ENCODE data around the gene PCSK7. TPM values are rescaled to one million over a fixed set of nuclear protein-coding genes. Genes with fewer than 3 reads are reported as not detected.
"Not testable (repeated sequence)": the region's sequence is repeated elsewhere in the genome, so short reads cannot be mapped to it uniquely, and the experiment has no call there.

Gene PCSK7
- total RNA-seq, 1 experiment from 2014 or later = 12.6 TPM

- no peak overlapping the region for H3K27ac ChIP-seq
- H3K27me3 ChIP-seq = no peaks in the 10 kb centered on the region
- no peak overlapping the region for H3K4me3 ChIP-seq
- no peak for DNase-seq
- H3K36me3 ChIP-seq = no peaks in the 10 kb centered on the region
- H3K9me3 ChIP-seq (replicated peaks) = no peaks in the 10 kb centered on the region
- no peaks in the 10 kb centered on the region for H3K4me1 ChIP-seq
Measured at GRCh38 chr11:117212697-117213355, 19.0 kb downstream of the PCSK7 start.

GRCh38 chr11:117210620-117211019 lies 21.3 kb downstream of the PCSK7 start:
- Histone ChIP-seq H3K36me3 (no peaks in the 10 kb centered on the region), H3K27ac (no peak overlapping the region), H3K4me3 (no peak overlapping the region), H3K4me1 (no peaks in the 10 kb centered on the region), H3K9me3 (replicated peaks) (no peaks in the 10 kb centered on the region), H3K27me3 (no peaks in the 10 kb centered on the region)
- no peak for DNase-seq

- H3K36me3 ChIP-seq; H3K27me3 ChIP-seq; H3K9me3 ChIP-seq (replicated peaks); H3K4me3 ChIP-seq; H3K27ac ChIP-seq; DNase-seq; H3K4me1 ChIP-seq: not testable (repeated sequence)
Measured at GRCh38 chr11:117209351-117210125, 22.3 kb downstream of the PCSK7 start.

- not testable (repeated sequence) for H3K36me3 ChIP-seq; DNase-seq; H3K27ac ChIP-seq; H3K27me3 ChIP-seq; H3K9me3 ChIP-seq (replicated peaks); H3K4me3 ChIP-seq; H3K4me1 ChIP-seq
Measured at GRCh38 chr11:117208710-117209109, 23.2 kb downstream of the PCSK7 start.

DNA sequence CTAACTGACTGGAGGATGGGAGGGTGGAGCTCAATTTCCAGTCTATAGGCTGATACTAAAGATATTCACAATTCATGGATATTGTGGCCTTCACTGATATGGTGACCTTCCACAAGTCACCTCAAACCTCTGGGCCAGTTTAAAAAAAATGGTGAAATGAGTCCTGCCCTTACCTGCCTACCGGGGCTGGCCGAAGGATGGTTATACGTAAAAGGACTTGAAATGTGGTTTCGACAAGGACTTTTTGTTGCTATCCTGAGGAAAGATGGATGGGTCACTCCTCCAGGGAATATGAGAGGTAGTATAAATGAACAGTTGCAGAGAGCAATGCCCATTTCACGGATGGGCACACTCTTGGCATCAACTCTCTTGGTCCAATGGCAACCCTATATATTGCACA lies 24.4 kb downstream of the PCSK7 start:
- DNase-seq; H3K27ac ChIP-seq; H3K27me3 ChIP-seq; H3K9me3 ChIP-seq (replicated peaks); H3K36me3 ChIP-seq; H3K4me1 ChIP-seq; H3K4me3 ChIP-seq: not testable (repeated sequence)

DNA sequence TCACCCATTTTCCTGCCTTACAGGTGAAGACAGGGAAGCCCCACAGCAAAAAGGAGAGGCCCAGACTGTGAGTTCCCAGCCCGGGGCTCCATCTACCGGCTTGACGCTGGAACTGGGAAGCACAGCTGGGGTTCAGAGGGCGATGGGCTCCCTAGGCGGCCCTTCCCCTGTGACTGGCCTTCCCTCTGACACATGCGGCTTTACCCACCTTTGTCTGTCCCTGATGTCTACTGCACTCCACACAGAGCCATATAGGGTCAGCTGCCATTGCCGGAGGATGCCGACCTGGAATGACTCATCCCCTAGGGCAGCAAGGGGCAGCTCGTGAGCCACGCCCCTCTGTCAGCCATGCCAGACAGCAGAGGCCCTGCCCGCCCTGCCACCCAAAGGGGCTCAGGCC lies 25.0 kb downstream of the PCSK7 start:
- not testable (repeated sequence) for H3K4me1 ChIP-seq; H3K36me3 ChIP-seq; H3K27ac ChIP-seq; DNase-seq; H3K4me3 ChIP-seq; H3K9me3 ChIP-seq (replicated peaks); H3K27me3 ChIP-seq

- DNase-seq; H3K4me3 ChIP-seq; H3K27ac ChIP-seq; H3K27me3 ChIP-seq; H3K4me1 ChIP-seq; H3K36me3 ChIP-seq; H3K9me3 ChIP-seq (replicated peaks): not testable (repeated sequence)
Measured at GRCh38 chr11:117206111-117206510, 25.8 kb downstream of the PCSK7 start.

DNA sequence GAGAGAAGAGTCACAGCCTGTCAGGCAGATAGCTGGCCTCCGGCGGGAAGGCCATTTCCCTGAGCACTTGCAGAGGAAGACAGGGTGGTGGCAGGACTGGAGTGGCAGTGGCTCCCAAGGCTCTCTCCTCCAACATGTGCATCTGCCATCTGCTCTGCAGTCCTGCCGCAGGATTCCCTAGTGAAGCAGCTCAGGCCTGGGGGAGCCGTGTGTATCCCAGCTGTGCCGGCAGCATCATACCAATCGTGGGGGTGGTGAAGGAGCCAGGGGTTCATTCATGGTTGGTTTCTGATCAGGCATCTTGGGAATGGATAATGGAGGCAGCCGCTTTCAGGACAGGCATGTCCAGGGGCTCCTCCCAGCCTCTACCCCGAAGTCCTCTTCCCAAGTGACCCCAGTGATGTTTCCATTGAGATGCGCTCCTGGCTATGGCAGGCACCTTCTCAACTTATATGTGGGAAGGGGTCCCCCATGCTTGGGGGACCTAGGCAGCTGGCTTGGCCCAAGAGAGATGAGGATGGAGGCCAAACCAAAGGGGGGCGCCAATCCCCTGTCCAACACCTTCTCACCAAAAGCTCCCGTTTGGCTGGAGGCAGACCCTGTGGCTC lies 26.6 kb downstream of the PCSK7 start:
- Histone ChIP-seq H3K36me3 (no peaks in the 10 kb centered on the region), H3K27ac (no peak overlapping the region), H3K27me3 (no peaks in the 10 kb centered on the region), H3K4me1 (no peaks in the 10 kb centered on the region), H3K4me3 (no peak overlapping the region), H3K9me3 (replicated peaks) (no peaks in the 10 kb centered on the region)
- no peak for DNase-seq

DNA sequence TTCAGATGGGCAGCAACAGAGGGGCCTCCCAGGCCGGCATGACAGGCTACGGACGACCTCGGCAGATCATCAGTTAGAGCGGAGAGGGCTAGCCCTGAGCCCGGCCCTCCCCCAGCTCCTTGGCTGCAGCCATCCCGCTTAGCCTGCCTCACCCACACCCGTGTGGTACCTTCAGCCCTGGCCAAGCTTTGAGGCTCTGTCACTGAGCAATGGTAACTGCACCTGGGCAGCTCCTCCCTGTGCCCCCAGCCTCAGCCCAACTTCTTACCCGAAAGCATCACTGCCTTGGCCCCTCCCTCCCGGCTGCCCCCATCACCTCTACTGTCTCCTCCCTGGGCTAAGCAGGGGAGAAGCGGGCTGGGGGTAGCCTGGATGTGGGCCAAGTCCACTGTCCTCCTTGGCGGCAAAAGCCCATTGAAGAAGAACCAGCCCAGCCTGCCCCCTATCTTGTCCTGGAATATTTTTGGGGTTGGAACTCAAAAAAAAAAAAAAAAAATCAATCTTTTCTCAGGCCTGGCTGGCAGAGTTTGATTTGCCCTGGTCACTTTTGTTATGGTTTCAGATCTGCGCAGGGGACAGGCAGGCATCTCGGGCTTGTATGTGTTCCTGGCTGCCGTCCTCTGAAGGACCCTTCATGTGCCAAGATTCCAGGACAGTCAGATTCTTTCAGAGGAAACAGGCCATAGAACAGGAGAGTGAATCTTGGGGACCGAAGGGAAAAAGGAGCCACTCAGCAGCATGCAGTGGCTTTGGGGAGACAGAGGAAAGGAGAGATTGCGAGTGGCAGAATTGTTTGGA lies 27.4 kb downstream of the PCSK7 start:
- no peak overlapping the region for H3K27ac ChIP-seq
- no peak for DNase-seq
- no peaks in the 10 kb centered on the region for H3K36me3 ChIP-seq
- no peaks in the 10 kb centered on the region for H3K9me3 ChIP-seq (replicated peaks)
- H3K4me3 ChIP-seq = no peak overlapping the region
- no peaks in the 10 kb centered on the region for H3K27me3 ChIP-seq
- no peaks in the 10 kb centered on the region for H3K4me1 ChIP-seq

DNA sequence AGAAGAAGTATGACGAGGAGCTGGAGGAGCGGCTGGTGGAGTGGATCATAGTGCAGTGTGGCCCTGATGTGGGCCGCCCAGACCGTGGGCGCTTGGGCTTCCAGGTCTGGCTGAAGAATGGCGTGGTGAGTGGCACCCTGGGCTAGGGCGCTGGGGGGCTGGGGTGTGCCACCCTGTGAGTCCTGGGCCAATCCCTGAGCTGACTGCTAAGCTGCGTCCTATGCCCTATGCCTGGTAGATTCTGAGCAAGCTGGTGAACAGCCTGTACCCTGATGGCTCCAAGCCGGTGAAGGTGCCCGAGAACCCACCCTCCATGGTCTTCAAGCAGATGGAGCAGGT lies 28.8 kb downstream of the PCSK7 start:
- H3K4me1 ChIP-seq = no peaks in the 10 kb centered on the region
- no peak for DNase-seq
- H3K9me3 ChIP-seq (replicated peaks) = no peaks in the 10 kb centered on the region
- no peaks in the 10 kb centered on the region for H3K27me3 ChIP-seq
- H3K36me3 ChIP-seq = no peaks in the 10 kb centered on the region
- H3K4me3 ChIP-seq = no peak overlapping the region
- no peak overlapping the region for H3K27ac ChIP-seq

DNA sequence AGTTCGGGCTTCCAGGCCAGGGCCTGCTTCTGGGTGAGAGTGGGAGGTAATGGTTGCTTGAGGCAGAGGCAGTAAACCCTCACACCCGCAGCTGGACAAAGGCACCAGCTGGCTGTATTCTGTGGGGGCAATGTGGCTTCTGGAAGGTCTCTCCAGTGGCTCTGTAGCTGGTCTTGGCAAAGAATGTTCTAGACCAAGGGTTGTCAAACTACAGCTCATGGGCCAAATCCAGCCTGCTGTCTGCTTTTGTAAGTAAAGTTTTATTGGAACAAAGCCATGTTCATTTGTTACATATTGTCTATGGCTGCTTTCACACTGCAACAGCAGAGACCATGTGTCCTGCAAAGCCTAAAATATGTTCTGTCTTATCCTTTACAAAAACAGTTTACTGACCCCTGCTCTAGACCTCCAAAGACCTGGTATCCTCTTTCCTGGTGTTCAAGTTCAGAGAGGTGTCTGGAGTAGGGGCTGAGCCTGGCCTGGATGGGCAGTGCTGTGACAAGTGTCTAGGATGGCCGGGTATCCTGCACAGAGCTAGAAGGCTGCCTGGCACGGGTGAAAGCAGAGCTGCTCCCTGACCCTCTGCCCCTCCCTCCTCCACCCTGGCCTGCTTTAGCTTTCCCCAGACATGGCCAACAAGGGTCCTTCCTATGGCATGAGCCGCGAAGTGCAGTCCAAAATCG lies 29.3 kb downstream of the PCSK7 start:
- no peak overlapping the region for H3K4me3 ChIP-seq
- no peak overlapping the region for H3K27ac ChIP-seq
- H3K4me1 ChIP-seq = no peaks in the 10 kb centered on the region
- no peaks in the 10 kb centered on the region for H3K9me3 ChIP-seq (replicated peaks)
- H3K27me3 ChIP-seq = no peaks in the 10 kb centered on the region
- no peak for DNase-seq
- no peaks in the 10 kb centered on the region for H3K36me3 ChIP-seq

DNA sequence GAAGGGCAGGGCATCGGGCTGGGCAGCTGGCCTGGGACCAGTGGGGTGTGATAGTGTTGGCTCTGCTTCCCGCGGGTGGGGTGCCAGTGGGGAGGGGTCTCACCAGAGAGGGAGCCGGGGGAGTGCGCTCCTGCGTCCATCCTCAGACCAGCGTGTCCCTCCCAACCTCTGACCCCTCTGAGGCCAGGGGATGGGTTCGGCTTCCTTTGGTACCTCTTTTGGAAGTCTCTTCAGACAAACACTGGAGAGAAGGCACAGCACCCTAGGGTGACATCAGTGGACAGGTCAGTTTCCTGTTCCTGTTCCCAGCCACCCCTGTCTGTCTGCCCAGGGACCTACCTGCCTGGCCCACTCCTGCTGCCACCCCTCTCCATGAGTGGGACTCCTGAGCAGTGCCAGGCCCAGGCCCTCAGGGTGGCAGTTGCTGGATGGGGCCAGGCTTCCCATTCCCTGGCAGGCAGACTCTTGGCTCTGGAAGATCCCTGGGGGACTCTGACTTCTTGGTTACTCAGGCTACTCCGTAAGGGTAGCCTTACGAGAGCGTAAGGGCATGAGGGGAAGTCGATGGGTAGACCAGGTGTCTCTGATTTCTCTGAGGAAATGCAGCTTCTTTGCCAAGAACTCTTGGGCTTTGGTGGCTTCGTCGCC lies 30.1 kb downstream of the PCSK7 start:
- H3K9me3 ChIP-seq (replicated peaks) = no peaks in the 10 kb centered on the region
- no peaks in the 10 kb centered on the region for H3K36me3 ChIP-seq
- no peaks in the 10 kb centered on the region for H3K27me3 ChIP-seq
- no peaks in the 10 kb centered on the region for H3K4me1 ChIP-seq
- no peak for DNase-seq
- no peak overlapping the region for H3K4me3 ChIP-seq
- H3K27ac ChIP-seq = no peak overlapping the region

DNA sequence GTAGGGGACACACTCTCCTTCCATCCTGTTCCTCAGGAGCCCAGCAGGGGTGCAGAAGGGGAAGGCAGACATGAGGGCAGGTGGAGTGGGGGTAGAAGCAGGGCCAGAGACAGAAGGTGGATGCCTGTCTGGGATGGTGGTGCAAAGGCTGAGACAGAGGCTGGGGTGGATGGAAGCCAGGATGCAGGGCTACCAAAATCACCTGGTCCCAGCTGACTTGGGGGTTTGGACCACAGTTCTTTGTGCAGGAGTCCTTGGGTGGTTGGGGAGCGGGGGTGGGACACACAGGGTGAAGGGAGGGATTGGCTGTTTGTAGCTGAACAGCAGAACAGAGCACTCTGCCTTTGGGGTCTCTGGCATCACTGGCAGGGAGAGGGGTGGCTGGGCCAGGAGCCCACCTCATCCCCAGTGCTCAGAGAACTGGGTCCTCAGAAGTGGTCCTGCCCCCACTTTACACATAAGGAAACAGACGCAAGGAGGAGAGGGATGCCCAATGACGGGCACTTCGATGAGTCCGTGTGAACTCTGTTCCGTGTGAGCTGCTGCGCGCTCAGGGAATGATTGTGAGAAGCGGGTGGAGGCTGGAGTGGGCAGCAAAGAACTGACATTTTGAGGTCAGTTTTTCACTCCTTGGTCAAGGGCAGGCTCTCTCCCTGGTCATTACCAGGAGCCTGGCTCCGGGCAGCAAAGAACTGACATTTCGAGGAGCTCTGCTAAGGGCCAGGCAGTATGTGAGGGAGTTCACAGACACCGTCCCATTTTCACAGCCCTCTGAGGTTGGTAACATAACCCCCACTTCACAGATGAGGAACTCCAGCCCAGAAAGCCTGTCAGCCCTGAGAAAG lies 30.8 kb downstream of the PCSK7 start:
- Histone ChIP-seq H3K4me3 (no peak overlapping the region), H3K4me1 (no peaks in the 10 kb centered on the region), H3K27ac (no peak overlapping the region), H3K9me3 (replicated peaks) (no peaks in the 10 kb centered on the region), H3K36me3 (no peaks in the 10 kb centered on the region), H3K27me3 (no peaks in the 10 kb centered on the region)
- DNase-seq = no peak
